K562 (cell line): ENCODE data around the gene PRTFDC1. TPM values are rescaled to one million over a fixed set of nuclear protein-coding genes. Genes with fewer than 3 reads are reported as not detected.
A peak's percentile ranks its signal among the peaks of the same experiment; 100 is the strongest.

Experiments used
- BACH1 ChIP-seq: fragments of 200-800 bp; sonication (Bioruptor generic); IDR thresholded peaks from 2 replicates; pipeline ENCODE4 v1.6.1; 2016; ENCODE audit warnings: missing genetic modification characterization, missing compliant biosample characterization
- C11orf30 ChIP-seq: fragments of 450-650 bp; IDR thresholded peaks from 2 replicates; pipeline ENCODE4 v1.6.1; 2016; ENCODE audit warnings: low read depth, mild to moderate bottlenecking
- DPF2 ChIP-seq: fragments of 450-650 bp; IDR thresholded peaks from 2 replicates; pipeline ENCODE4 v1.6.1; 2016
- GATAD2B ChIP-seq: fragments of 450-650 bp; IDR thresholded peaks from 2 replicates; pipeline ENCODE4 v1.6.1; 2017; ENCODE audit warnings: mild to moderate bottlenecking, borderline replicate concordance
- MAFK ChIP-seq: IDR thresholded peaks from 2 replicates; pipeline ENCODE4 v1.6.1; 2011; ENCODE audit warnings: low read length, improper control_type of control experiment
- NFE2L1 ChIP-seq: fragments of 450-650 bp; IDR thresholded peaks from 2 replicates; pipeline ENCODE4 v1.6.1; 2016; ENCODE audit warnings: missing genetic modification characterization, low read depth, mild to moderate bottlenecking, missing compliant biosample characterization, moderate library complexity, borderline replicate concordance
- RAD21 ChIP-seq, 2 experiments: fragments of 250-450 bp in 1 of 2; fragments of 450-650 bp in 1 of 2; sonication (Bioruptor Pico) in 1 of 2; formaldehyde crosslinking in 1 of 2; IDR thresholded peaks in 1 of 2; conservative IDR thresholded peaks in 1 of 2; 2 replicates each; pipeline versions ENCODE4 v1.4.0 to v1.8.0; 2020 to 2022; ENCODE audit warnings: mild to moderate bottlenecking in 2 of 2, moderate library complexity in 1 of 2
- RCOR1 ChIP-seq, 2 experiments: IDR thresholded peaks; 2 replicates each; pipeline ENCODE4 v1.6.1; 2012; ENCODE audit warnings: low read depth in 2 of 2, low read length in 2 of 2, borderline replicate concordance in 1 of 2, improper control_type of control experiment in 1 of 2
- RFX1 ChIP-seq: fragments of 450-650 bp; IDR thresholded peaks from 2 replicates; pipeline ENCODE4 v1.6.1; 2016; ENCODE audit warnings: mild to moderate bottlenecking, moderate library complexity
- U2AF1 ChIP-seq: fragments of 200-400 bp; formaldehyde crosslinking; optimal IDR thresholded peaks from 2 replicates; pipeline ENCODE3; 2017; ENCODE audit warnings: mild to moderate bottlenecking, low read depth, low read length, moderate library complexity
- polyA plus RNA-seq, 8 experiments: library from polyadenylated mRNA; depleted of rRNA in 4 of 8; stranded (reverse) in 5 of 8; unstranded in 3 of 8; fragments of >200 nt; fragmentation: Nextera tagmentation in 2 of 8; fragmentation: Illumina TruSeq in 1 of 8; extraction: Ambion mirVana in 2 of 8; extraction: Trizol in 1 of 8; gene quantifications; 2 replicates each; pipeline versions ENCODE4 v1.2.1 to v1.2.3, GENCODE V29; 2011 to 2014; ENCODE audit warnings: inconsistent platforms in 1 of 8, missing spikeins in 1 of 8
- total RNA-seq, 7 experiments: library from RNA; depleted of rRNA in 6 of 7; stranded (reverse); fragments of >200 nt in 6 of 7; fragmentation: Illumina TruSeq in 2 of 7; extraction: Trizol in 2 of 7; gene quantifications; 2 replicates each; pipeline versions ENCODE4 v1.2.1 to v1.2.3, GENCODE V29; 2011 to 2021; ENCODE audit warnings: low replicate concordance in 1 of 7
- TF ChIP-seq, protein P1 (sequence below): sonication (generic); IDR thresholded peaks from 2 replicates; pipeline ENCODE4 v1.6.1; 2016
- TF ChIP-seq, protein P2 (sequence below), 2 experiments: fragments of 450-650 bp; conservative IDR thresholded peaks; 2 replicates each; pipeline ENCODE4 v1.6.1; 2017; ENCODE audit warnings: mild to moderate bottlenecking in 2 of 2, moderate library complexity in 2 of 2
- TF ChIP-seq, protein P3 (sequence below): fragments of 250-450 bp; sonication (Bioruptor Pico); IDR thresholded peaks from 2 replicates; pipeline ENCODE4 v1.9.0; 2021; ENCODE audit warnings: mild to moderate bottlenecking, inconsistent platforms
- TF ChIP-seq, protein P4 (sequence below), 3 experiments: fragments of 200-800 bp in 1 of 3; fragments of 250-450 bp in 1 of 3; fragments of 450-650 bp in 1 of 3; sonication (Bioruptor Pico) in 1 of 3; sonication (Bioruptor generic) in 1 of 3; formaldehyde crosslinking in 1 of 3; IDR thresholded peaks; 2 replicates each; pipeline versions ENCODE4 v1.6.1 to v1.8.0; 2016 to 2022; ENCODE audit warnings: mild to moderate bottlenecking in 2 of 3, missing genetic modification characterization in 2 of 3, missing compliant biosample characterization in 1 of 3, moderate library complexity in 1 of 3

The PRTFDC1 gene
- total and polyA plus RNA-seq, 9 of the 15 experiments (the other 6 are each of a cell fraction or from before 2014, with no cell fraction given): 7.0 to 27.6 (median 10.0) TPM

DNA sequence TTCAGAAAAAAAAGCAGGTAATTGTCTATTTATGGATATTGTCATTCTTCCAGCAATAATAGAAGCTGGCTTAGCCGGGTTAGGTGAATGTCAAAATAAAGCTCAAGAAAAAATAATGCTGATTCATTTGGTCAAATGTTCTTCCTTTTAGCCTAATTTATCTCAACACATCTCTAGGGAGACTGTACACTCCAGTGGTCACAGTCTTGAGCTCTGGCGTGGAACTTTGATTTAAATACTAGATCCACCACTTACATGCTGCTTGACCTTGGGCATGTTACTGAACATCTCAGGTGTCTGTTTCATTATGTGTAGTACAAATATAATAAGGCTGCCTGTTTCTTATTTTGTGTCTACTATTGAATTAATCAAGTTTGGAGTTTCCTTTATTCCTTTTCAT lies 22.0 kb downstream of the PRTFDC1 start (continued):
- TF ChIP-seq, protein P1, sequence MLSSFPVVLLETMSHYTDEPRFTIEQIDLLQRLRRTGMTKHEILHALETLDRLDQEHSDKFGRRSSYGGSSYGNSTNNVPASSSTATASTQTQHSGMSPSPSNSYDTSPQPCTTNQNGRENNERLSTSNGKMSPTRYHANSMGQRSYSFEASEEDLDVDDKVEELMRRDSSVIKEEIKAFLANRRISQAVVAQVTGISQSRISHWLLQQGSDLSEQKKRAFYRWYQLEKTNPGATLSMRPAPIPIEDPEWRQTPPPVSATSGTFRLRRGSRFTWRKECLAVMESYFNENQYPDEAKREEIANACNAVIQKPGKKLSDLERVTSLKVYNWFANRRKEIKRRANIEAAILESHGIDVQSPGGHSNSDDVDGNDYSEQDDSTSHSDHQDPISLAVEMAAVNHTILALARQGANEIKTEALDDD: peak; percentile 47; the same call in 1 of the 2 replicates
- TF ChIP-seq U2AF1 (no peak), RFX1 (peak; percentile 21; the same call in 1 of the 2 replicates), GATAD2B (0 out of 2 replicates have a peak, but pooled peaks have one; percentile 47), NFE2L1 (tag) (peak; percentile 37; the same call in 1 of the 2 replicates), DPF2 (peak; percentile 34; the same call in 1 of the 2 replicates), BACH1 (0 out of 2 replicates have a peak, but pooled peaks have one; percentile 15), MAFK (peak; percentile 71), C11orf30 (peak; percentile 89), RAD21 (CRISPR knock-in tag; conservative IDR thresholded peaks at IDR 0.05 in 1 of 2, IDR thresholded peaks at IDR 0.05 in 1 of 2) (peak; percentile 27 to 34), RCOR1 (IDR thresholded peaks at IDR 0.05; ENCODE audit: borderline replicate concordance in 1 of 2, low read depth in 2 of 2, low read length in 2 of 2) (peak in 1 of 2 experiments; percentile 65; a peak in 1 of 4 replicates)
- TF ChIP-seq, protein P2, sequence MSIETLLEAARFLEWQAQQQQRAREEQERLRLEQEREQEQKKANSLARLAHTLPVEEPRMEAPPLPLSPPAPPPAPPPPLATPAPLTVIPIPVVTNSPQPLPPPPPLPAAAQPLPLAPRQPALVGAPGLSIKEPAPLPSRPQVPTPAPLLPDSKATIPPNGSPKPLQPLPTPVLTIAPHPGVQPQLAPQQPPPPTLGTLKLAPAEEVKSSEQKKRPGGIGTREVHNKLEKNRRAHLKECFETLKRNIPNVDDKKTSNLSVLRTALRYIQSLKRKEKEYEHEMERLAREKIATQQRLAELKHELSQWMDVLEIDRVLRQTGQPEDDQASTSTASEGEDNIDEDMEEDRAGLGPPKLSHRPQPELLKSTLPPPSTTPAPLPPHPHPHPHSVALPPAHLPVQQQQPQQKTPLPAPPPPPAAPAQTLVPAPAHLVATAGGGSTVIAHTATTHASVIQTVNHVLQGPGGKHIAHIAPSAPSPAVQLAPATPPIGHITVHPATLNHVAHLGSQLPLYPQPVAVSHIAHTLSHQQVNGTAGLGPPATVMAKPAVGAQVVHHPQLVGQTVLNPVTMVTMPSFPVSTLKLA (conservative IDR thresholded peaks at IDR 0.05): 0 out of 4 replicates have a peak, but pooled peaks of 1 of the 2 experiments have one; percentile 35
- TF ChIP-seq, protein P3, sequence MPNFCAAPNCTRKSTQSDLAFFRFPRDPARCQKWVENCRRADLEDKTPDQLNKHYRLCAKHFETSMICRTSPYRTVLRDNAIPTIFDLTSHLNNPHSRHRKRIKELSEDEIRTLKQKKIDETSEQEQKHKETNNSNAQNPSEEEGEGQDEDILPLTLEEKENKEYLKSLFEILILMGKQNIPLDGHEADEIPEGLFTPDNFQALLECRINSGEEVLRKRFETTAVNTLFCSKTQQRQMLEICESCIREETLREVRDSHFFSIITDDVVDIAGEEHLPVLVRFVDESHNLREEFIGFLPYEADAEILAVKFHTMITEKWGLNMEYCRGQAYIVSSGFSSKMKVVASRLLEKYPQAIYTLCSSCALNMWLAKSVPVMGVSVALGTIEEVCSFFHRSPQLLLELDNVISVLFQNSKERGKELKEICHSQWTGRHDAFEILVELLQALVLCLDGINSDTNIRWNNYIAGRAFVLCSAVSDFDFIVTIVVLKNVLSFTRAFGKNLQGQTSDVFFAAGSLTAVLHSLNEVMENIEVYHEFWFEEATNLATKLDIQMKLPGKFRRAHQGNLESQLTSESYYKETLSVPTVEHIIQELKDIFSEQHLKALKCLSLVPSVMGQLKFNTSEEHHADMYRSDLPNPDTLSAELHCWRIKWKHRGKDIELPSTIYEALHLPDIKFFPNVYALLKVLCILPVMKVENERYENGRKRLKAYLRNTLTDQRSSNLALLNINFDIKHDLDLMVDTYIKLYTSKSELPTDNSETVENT: no peak
- TF ChIP-seq, protein P4, sequence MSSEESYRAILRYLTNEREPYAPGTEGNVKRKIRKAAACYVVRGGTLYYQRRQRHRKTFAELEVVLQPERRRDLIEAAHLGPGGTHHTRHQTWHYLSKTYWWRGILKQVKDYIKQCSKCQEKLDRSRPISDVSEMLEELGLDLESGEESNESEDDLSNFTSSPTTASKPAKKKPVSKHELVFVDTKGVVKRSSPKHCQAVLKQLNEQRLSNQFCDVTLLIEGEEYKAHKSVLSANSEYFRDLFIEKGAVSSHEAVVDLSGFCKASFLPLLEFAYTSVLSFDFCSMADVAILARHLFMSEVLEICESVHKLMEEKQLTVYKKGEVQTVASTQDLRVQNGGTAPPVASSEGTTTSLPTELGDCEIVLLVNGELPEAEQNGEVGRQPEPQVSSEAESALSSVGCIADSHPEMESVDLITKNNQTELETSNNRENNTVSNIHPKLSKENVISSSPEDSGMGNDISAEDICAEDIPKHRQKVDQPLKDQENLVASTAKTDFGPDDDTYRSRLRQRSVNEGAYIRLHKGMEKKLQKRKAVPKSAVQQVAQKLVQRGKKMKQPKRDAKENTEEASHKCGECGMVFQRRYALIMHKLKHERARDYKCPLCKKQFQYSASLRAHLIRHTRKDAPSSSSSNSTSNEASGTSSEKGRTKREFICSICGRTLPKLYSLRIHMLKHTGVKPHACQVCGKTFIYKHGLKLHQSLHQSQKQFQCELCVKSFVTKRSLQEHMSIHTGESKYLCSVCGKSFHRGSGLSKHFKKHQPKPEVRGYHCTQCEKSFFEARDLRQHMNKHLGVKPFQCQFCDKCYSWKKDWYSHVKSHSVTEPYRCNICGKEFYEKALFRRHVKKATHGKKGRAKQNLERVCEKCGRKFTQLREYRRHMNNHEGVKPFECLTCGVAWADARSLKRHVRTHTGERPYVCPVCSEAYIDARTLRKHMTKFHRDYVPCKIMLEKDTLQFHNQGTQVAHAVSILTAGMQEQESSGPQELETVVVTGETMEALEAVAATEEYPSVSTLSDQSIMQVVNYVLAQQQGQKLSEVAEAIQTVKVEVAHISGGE (CRISPR knock-in tag; IDR thresholded peaks at IDR 0.05): 0 out of 6 replicates have a peak, but pooled peaks of 1 of the 3 experiments have one; percentile 2
